H1 (cell line): ENCODE measurements around the gene UNC5B. TPM values are rescaled to one million over a fixed set of nuclear protein-coding genes. Genes with fewer than 3 reads are reported as not detected.
A peak's percentile ranks its signal among the peaks of the same experiment; 100 is the strongest.

Experiments used
- CTCF ChIA-PET: fragments of 300-600 bp; sonication (Branson Sonifier 250); formaldehyde crosslinking; loops from one replicate; lab custom pipeline; 2021; ENCODE audit not compliant: partially characterized antibody; lab: Charles Lee
- POLR2A ChIA-PET: fragments of 300-600 bp; sonication (Branson Sonifier 250); formaldehyde crosslinking; loops from one replicate; lab custom pipeline; 2021; ENCODE audit warnings: inconsistent platforms; ENCODE audit not compliant: partially characterized antibody; lab: Charles Lee
- DNase-seq, 2 experiments: peaks; one replicate each; pipeline versions ENCODE4 v3.0.0 to v3.0.0-alpha.2; 2010 to 2022; ENCODE audit warnings: low spot score in 2 of 2, low read depth in 1 of 2, mixed read lengths in 1 of 2
- FAIRE-seq: peaks from 2 replicates; lab custom pipeline; 2011; peaks lifted over from hg19 to GRCh38; lab: Jason Lieb, UNC
- H2AFZ ChIP-seq: 2 replicates; pipeline ENCODE4 v1.8.1; 2012; ENCODE audit warnings: low read length, inconsistent platforms
- H2AK5ac ChIP-seq: 2 replicates; pipeline ENCODE4 v1.6.1; 2013; ENCODE audit warnings: low read depth, low read length
- H2BK120ac ChIP-seq: replicated peaks from 2 replicates; pipeline ENCODE3; 2013; ENCODE audit warnings: low read depth, low read length, inconsistent platforms
- H2BK12ac ChIP-seq: 2 replicates; pipeline ENCODE4 v1.6.1; 2013; ENCODE audit warnings: low read depth, low read length
- H2BK15ac ChIP-seq: 2 replicates; pipeline ENCODE4 v1.6.1; 2013; ENCODE audit warnings: low read length
- H2BK20ac ChIP-seq: 2 replicates; pipeline ENCODE4 v1.6.1; 2013; ENCODE audit warnings: low read length
- H2BK5ac ChIP-seq: 2 replicates; pipeline ENCODE4 v1.6.1; 2013; ENCODE audit warnings: low read depth, low read length
- H3K14ac ChIP-seq: 2 replicates; pipeline ENCODE4 v1.6.1; 2013; ENCODE audit warnings: inconsistent platforms; ENCODE audit not compliant: insufficient read length
- H3K18ac ChIP-seq: 2 replicates; pipeline ENCODE4 v1.6.1; 2013; ENCODE audit warnings: low read length; ENCODE audit errors: extremely low read depth
- H3K23ac ChIP-seq: 2 replicates; pipeline ENCODE4 v1.6.1; 2013; ENCODE audit warnings: inconsistent platforms; ENCODE audit not compliant: insufficient read length
- H3K23me2 ChIP-seq: 2 replicates; pipeline ENCODE4 v1.6.1; 2013; ENCODE audit warnings: low read depth, low read length
- H3K27ac ChIP-seq: 2 replicates; pipeline ENCODE4 v1.6.1; 2011; ENCODE audit warnings: low read depth, low read length, inconsistent platforms
- H3K27me3 ChIP-seq, 4 experiments: replicated peaks in 1 of 4; 1 replicate in 1 of 4; 2 replicates in 3 of 4; pipeline versions ENCODE4 v1.6.1 to v1.8.1; 2011 to 2013; ENCODE audit warnings: low read length in 3 of 4, mild to moderate bottlenecking in 3 of 4, inconsistent platforms in 2 of 4, mixed read lengths in 2 of 4, moderate library complexity in 1 of 4; ENCODE audit not compliant: control insufficient read depth in 3 of 4, insufficient read depth in 3 of 4; ENCODE audit errors: extremely low read depth in 1 of 4
- H3K36me3 ChIP-seq, 4 experiments: 2 replicates each; pipeline versions ENCODE4 v1.6.1 to v1.8.1; 2011 to 2013; ENCODE audit warnings: mild to moderate bottlenecking in 4 of 4, low read length in 3 of 4, moderate library complexity in 2 of 4, control low read depth in 1 of 4, inconsistent platforms in 1 of 4; ENCODE audit not compliant: insufficient read depth in 4 of 4, control insufficient read depth in 2 of 4
- H3K4ac ChIP-seq: replicated peaks from 2 replicates; pipeline ENCODE3; 2013; ENCODE audit warnings: low read length, low read depth, mixed read lengths, inconsistent platforms; ENCODE audit not compliant: insufficient read length
- H3K4me1 ChIP-seq, 4 experiments: replicated peaks in 1 of 4; 1 replicate in 1 of 4; 2 replicates in 3 of 4; pipeline versions ENCODE4 v1.6.1 to v1.8.1; 2011 to 2013; ENCODE audit warnings: low read length in 3 of 4, inconsistent platforms in 2 of 4, mixed read lengths in 1 of 4; ENCODE audit not compliant: insufficient read depth in 4 of 4, control insufficient read depth in 3 of 4
- H3K4me2 ChIP-seq, 2 experiments: 2 replicates each; pipeline versions ENCODE4 v1.6.1 to v1.8.1; 2011 to 2013; ENCODE audit warnings: low read depth in 2 of 2, low read length in 2 of 2, control low read depth in 1 of 2, inconsistent platforms in 1 of 2, mild to moderate bottlenecking in 1 of 2; ENCODE audit not compliant: insufficient read depth in 1 of 2
- H3K4me3 ChIP-seq, 4 experiments: fragments of 200-600, 300-600 bp in 1 of 4; sonication (generic), shearing (Covaris generic), sonication (Bioruptor Twin) in 1 of 4; 2 replicates each; pipeline versions ENCODE4 v1.5.1 to v1.8.1; 2011 to 2016; ENCODE audit warnings: low read length in 4 of 4, low read depth in 3 of 4, control low read depth in 2 of 4, inconsistent platforms in 2 of 4, mild to moderate bottlenecking in 2 of 4, mixed read lengths in 1 of 4, moderate library complexity in 1 of 4; ENCODE audit not compliant: insufficient read depth in 2 of 4; ENCODE audit errors: extremely low read depth in 1 of 4
- H3K56ac ChIP-seq: replicated peaks from 2 replicates; pipeline ENCODE3; 2013; ENCODE audit warnings: low read depth, mild to moderate bottlenecking, mixed read lengths, low read length, inconsistent platforms; ENCODE audit not compliant: insufficient read length
- H3K79me1 ChIP-seq: 2 replicates; pipeline ENCODE4 v1.6.1; 2013; ENCODE audit warnings: low read depth, low read length, control low read depth
- H3K79me2 ChIP-seq, 2 experiments: 2 replicates each; pipeline versions ENCODE4 v1.6.1 to v1.8.1; 2012 to 2013; ENCODE audit warnings: low read length in 2 of 2, mild to moderate bottlenecking in 2 of 2, inconsistent platforms in 1 of 2; ENCODE audit not compliant: insufficient read depth in 2 of 2, control insufficient read depth in 1 of 2
- H3K9ac ChIP-seq, 4 experiments: replicated peaks in 1 of 4; 1 replicate in 1 of 4; 2 replicates in 3 of 4; pipeline versions ENCODE4 v1.6.1 to v1.8.1; 2011 to 2013; ENCODE audit warnings: low read depth in 3 of 4, low read length in 3 of 4, control low read depth in 2 of 4, mild to moderate bottlenecking in 2 of 4, moderate library complexity in 2 of 4, inconsistent platforms in 1 of 4; ENCODE audit errors: extremely low read depth in 1 of 4
- H3K9me3 ChIP-seq, 2 experiments: 2 replicates each; pipeline versions ENCODE4 v1.6.1 to v1.8.1; 2012 to 2013; ENCODE audit warnings: mild to moderate bottlenecking in 2 of 2, moderate library complexity in 2 of 2, control low read depth in 1 of 2, inconsistent platforms in 1 of 2, low read depth in 1 of 2, low read length in 1 of 2, mixed read lengths in 1 of 2; ENCODE audit not compliant: insufficient read depth in 2 of 2
- H4K20me1 ChIP-seq, 2 experiments: replicated peaks in 1 of 2; 2 replicates each; pipeline versions ENCODE3 to v1.8.1; 2011 to 2013; ENCODE audit warnings: inconsistent platforms in 2 of 2, low read length in 2 of 2, mild to moderate bottlenecking in 1 of 2; ENCODE audit not compliant: insufficient read depth in 2 of 2, control insufficient read depth in 1 of 2
- H4K5ac ChIP-seq: 2 replicates; pipeline ENCODE4 v1.6.1; 2013; ENCODE audit warnings: low read length, low read depth, mixed read lengths, inconsistent platforms; ENCODE audit not compliant: insufficient read length
- H4K8ac ChIP-seq: 2 replicates; pipeline ENCODE4 v1.8.0; 2013; ENCODE audit warnings: mild to moderate bottlenecking, moderate library complexity, low read length, inconsistent platforms; ENCODE audit not compliant: insufficient read depth; ENCODE audit errors: extremely low read depth
- H4K91ac ChIP-seq: replicated peaks from 2 replicates; pipeline ENCODE3; 2013; ENCODE audit warnings: low read length, mixed read lengths, inconsistent platforms; ENCODE audit not compliant: insufficient read length
- CTBP2 ChIP-seq: IDR thresholded peaks from 2 replicates; pipeline ENCODE4 v1.7.0; 2011; ENCODE audit warnings: borderline replicate concordance, mild to moderate bottlenecking, moderate library complexity, mixed read lengths, low read length; ENCODE audit not compliant: insufficient read depth, insufficient read length
- EZH2 ChIP-seq: fragments of 200-600 bp; sonication (generic); IDR thresholded peaks from 2 replicates; pipeline ENCODE4 v1.7.1; 2012; ENCODE audit warnings: low read depth, mild to moderate bottlenecking, moderate library complexity, low read length, inconsistent platforms; ENCODE audit not compliant: severe bottlenecking
- JUN ChIP-seq: IDR thresholded peaks from 2 replicates; pipeline ENCODE4 v1.6.1; 2011; ENCODE audit warnings: low read depth, mild to moderate bottlenecking, improper control_type of control experiment, low read length
- RFX5 ChIP-seq: IDR thresholded peaks from 2 replicates; pipeline ENCODE4 v1.6.1; 2011; ENCODE audit warnings: low read depth, low read length, improper control_type of control experiment, borderline replicate concordance
- TAF1 ChIP-seq: IDR thresholded peaks from 2 replicates; pipeline ENCODE4 v1.6.1; 2011; ENCODE audit warnings: mild to moderate bottlenecking, low read depth, low read length
- WGBS, 2 experiments: shearing (Covaris generic) in 1 of 2; methylation state at CpG; one replicate each; pipeline versions ENCODE4 v1.1.6 to v1.1.7; 2013 to 2015; ENCODE audit warnings: low lambda C conversion rate in 2 of 2, mixed read lengths in 2 of 2, inconsistent platforms in 1 of 2, low coverage in 1 of 2, missing lambda C conversion rate in 1 of 2; ENCODE audit not compliant: insufficient replicate concordance in 2 of 2, insufficient coverage in 1 of 2, insufficient read length in 1 of 2; ENCODE audit errors: extremely low coverage in 1 of 2, missing lambda C conversion rate in 1 of 2; 5-methylcytosine and 5-hydroxymethylcytosine counted together
- polyA plus RNA-seq, 7 experiments: library from polyadenylated mRNA; depleted of rRNA in 3 of 7; stranded (reverse) in 5 of 7; unstranded in 2 of 7; fragments of >200 nt in 5 of 7; fragments of 200-250 nt in 2 of 7; gene quantifications; 1 replicate in 5 of 7; 2 replicates in 1 of 7; 4 replicates in 1 of 7; pipeline versions ENCODE4 v1.2.1 to v1.2.3, GENCODE V29; 2011 to 2013; ENCODE audit warnings: missing spikeins in 2 of 7, mixed read lengths in 2 of 7
- total RNA-seq: library from RNA; stranded (reverse); fragmentation: NEBNext Ultra II Directional; extraction: Animal tissue kit (Norgen Biotek cat#: 25700); gene quantifications from 2 replicates; pipeline ENCODE4 v1.2.1, GENCODE V29; 2021

The UNC5B gene
- total and polyA plus RNA-seq, 2 of the 8 experiments (the other 6 are each of a cell fraction or from before 2014, with no cell fraction given), result 27.9 to 31.8 TPM

DNA sequence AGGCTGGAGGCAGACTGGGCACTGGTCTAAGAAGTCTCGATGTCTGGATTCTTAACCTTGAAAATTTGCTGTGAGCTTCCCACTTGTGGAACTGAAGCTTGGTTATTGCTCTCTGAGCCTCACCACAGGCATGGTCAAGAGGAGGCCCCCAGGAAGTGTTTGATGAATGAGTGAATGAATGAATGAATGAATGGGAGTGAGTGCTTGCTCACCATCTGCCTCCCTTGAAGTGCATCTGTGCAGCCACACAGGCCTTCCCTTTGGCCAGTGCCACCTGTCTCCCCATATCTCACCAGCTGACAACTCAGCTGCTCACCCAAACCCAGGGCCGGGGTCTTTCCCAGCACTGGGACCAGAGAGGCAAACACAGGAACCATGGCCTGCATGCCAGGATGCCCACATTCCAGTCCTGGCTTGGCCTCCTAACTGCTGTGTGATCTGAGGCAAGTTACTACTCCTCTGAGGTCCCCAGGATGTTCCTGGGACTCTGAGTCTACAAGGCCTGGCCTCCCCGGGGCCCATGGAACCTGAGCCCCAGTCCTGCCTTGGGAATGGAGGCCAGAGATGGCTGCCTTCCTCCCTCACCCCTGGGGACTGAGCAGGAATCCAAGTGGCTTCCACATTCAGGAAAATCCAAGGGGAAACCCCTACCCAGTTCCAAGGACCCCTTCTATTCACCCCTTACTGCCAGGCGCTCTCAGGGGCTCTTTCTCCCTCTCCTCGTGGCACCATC, 55.3 kb downstream of the UNC5B start:
- Histone ChIP-seq H4K8ac (no peak overlapping the region), H2AFZ (no peak overlapping the region), H2AK5ac (peak overlapping the region; percentile 30), H3K4me2 (no peak overlapping the region), H3K9me3 (no peaks in the 10 kb centered on the region), H3K4me3 (no peak overlapping the region), H2BK12ac (peak overlapping the region; percentile 94), H3K18ac (no peak overlapping the region; the same call in 1 of the 2 replicates), H4K5ac (no peak overlapping the region), H3K79me2 (peaks cover 0 to 19% of the 10 kb centered on the region in 2 experiments; a peak in 2 of 4 replicates), H2BK120ac (no peak overlapping the region), H3K14ac (no peak overlapping the region), H3K79me1 (peaks cover 15% of the 10 kb centered on the region), H3K23me2 (0 out of 2 replicates have a peak, but pooled peaks cover 2% of the 10 kb centered on the region), H2BK5ac (peak overlapping the region; percentile 27; the same call in 1 of the 2 replicates), H3K4ac (peak overlapping the region; percentile 34), H2BK20ac (peak overlapping the region; percentile 90; the same call in 1 of the 2 replicates), H3K27me3 (no peaks in the 10 kb centered on the region), H4K91ac (peak overlapping the region; percentile 1), H3K56ac (no peak overlapping the region), H2BK15ac (no peak overlapping the region), H3K23ac (no peak overlapping the region), H3K36me3 (no peaks in the 10 kb centered on the region), H3K9ac (no peak overlapping the region), H3K4me1 (peaks cover 20 to 59% (median 44%) of the 10 kb centered on the region in 4 experiments)
- no peak for FAIRE-seq
- no peak for DNase-seq
- POLR2A ChIA-PET, result interaction anchor here (0.7 to 6.8 kb wide), 7 partner anchors 8 to 57 kb away, joined by 3 to 45 read pairs (median 4); partner anchors contain the start of gene UNC5B
- 87% methylated on average over 5 of the region's 5 CpGs; no CpG with 5 or more reads in 1 of the 2 experiments for WGBS, 2 experiments
- CTCF ChIA-PET, result interaction anchor here (0.6 to 11.1 kb wide), 18 partner anchors 8 to 391 kb away, joined by 3 to 175 read pairs (median 4); no protein-coding TSS in a partner anchor
- TF ChIP-seq JUN (no peak), EZH2 (no peak), CTBP2 (no peak), RFX5 (no peak), TAF1 (no peak)
- TF ChIP-seq, all 59 proteins: peak for 0
- peaks cover 1 to 2% of the 10 kb centered on the region in 2 experiments for H4K20me1 ChIP-seq
- H3K27ac ChIP-seq, result no peak overlapping the region
